H1 (cell line): ENCODE measurements around the gene DDX51. TPM values are rescaled to one million over a fixed set of nuclear protein-coding genes. Genes with fewer than 3 reads are reported as not detected.

Experiments
- CTCF ChIA-PET: fragments of 300-600 bp; sonication (Branson Sonifier 250); formaldehyde crosslinking; loops from one replicate; lab custom pipeline; 2021; ENCODE audit not compliant: partially characterized antibody; lab: Charles Lee
- POLR2A ChIA-PET: fragments of 300-600 bp; sonication (Branson Sonifier 250); formaldehyde crosslinking; loops from one replicate; lab custom pipeline; 2021; ENCODE audit warnings: inconsistent platforms; ENCODE audit not compliant: partially characterized antibody; lab: Charles Lee
- DNase-seq, 2 experiments: peaks; one replicate each; pipeline versions ENCODE4 v3.0.0 to v3.0.0-alpha.2; 2010 to 2022; ENCODE audit warnings: low spot score in 2 of 2, low read depth in 1 of 2, mixed read lengths in 1 of 2
- FAIRE-seq: peaks from 2 replicates; lab custom pipeline; 2011; peaks lifted over from hg19 to GRCh38; lab: Jason Lieb, UNC
- H2AFZ ChIP-seq: 2 replicates; pipeline ENCODE4 v1.8.1; 2012; ENCODE audit warnings: low read length, inconsistent platforms
- H2AK5ac ChIP-seq: 2 replicates; pipeline ENCODE4 v1.6.1; 2013; ENCODE audit warnings: low read depth, low read length
- H2BK120ac ChIP-seq: replicated peaks from 2 replicates; pipeline ENCODE3; 2013; ENCODE audit warnings: low read depth, low read length, inconsistent platforms
- H2BK12ac ChIP-seq: 2 replicates; pipeline ENCODE4 v1.6.1; 2013; ENCODE audit warnings: low read depth, low read length
- H2BK15ac ChIP-seq: 2 replicates; pipeline ENCODE4 v1.6.1; 2013; ENCODE audit warnings: low read length
- H2BK20ac ChIP-seq: 2 replicates; pipeline ENCODE4 v1.6.1; 2013; ENCODE audit warnings: low read length
- H2BK5ac ChIP-seq: 2 replicates; pipeline ENCODE4 v1.6.1; 2013; ENCODE audit warnings: low read depth, low read length
- H3K14ac ChIP-seq: 2 replicates; pipeline ENCODE4 v1.6.1; 2013; ENCODE audit warnings: inconsistent platforms; ENCODE audit not compliant: insufficient read length
- H3K18ac ChIP-seq: 2 replicates; pipeline ENCODE4 v1.6.1; 2013; ENCODE audit warnings: low read length; ENCODE audit errors: extremely low read depth
- H3K23ac ChIP-seq: 2 replicates; pipeline ENCODE4 v1.6.1; 2013; ENCODE audit warnings: inconsistent platforms; ENCODE audit not compliant: insufficient read length
- H3K23me2 ChIP-seq: 2 replicates; pipeline ENCODE4 v1.6.1; 2013; ENCODE audit warnings: low read depth, low read length
- H3K27ac ChIP-seq: 2 replicates; pipeline ENCODE4 v1.6.1; 2011; ENCODE audit warnings: low read depth, low read length, inconsistent platforms
- H3K27me3 ChIP-seq, 4 experiments: replicated peaks in 1 of 4; 1 replicate in 1 of 4; 2 replicates in 3 of 4; pipeline versions ENCODE4 v1.6.1 to v1.8.1; 2011 to 2013; ENCODE audit warnings: low read length in 3 of 4, mild to moderate bottlenecking in 3 of 4, inconsistent platforms in 2 of 4, mixed read lengths in 2 of 4, moderate library complexity in 1 of 4; ENCODE audit not compliant: control insufficient read depth in 3 of 4, insufficient read depth in 3 of 4; ENCODE audit errors: extremely low read depth in 1 of 4
- H3K36me3 ChIP-seq, 4 experiments: 2 replicates each; pipeline versions ENCODE4 v1.6.1 to v1.8.1; 2011 to 2013; ENCODE audit warnings: mild to moderate bottlenecking in 4 of 4, low read length in 3 of 4, moderate library complexity in 2 of 4, control low read depth in 1 of 4, inconsistent platforms in 1 of 4; ENCODE audit not compliant: insufficient read depth in 4 of 4, control insufficient read depth in 2 of 4
- H3K4ac ChIP-seq: replicated peaks from 2 replicates; pipeline ENCODE3; 2013; ENCODE audit warnings: low read length, low read depth, mixed read lengths, inconsistent platforms; ENCODE audit not compliant: insufficient read length
- H3K4me1 ChIP-seq, 4 experiments: replicated peaks in 1 of 4; 1 replicate in 1 of 4; 2 replicates in 3 of 4; pipeline versions ENCODE4 v1.6.1 to v1.8.1; 2011 to 2013; ENCODE audit warnings: low read length in 3 of 4, inconsistent platforms in 2 of 4, mixed read lengths in 1 of 4; ENCODE audit not compliant: insufficient read depth in 4 of 4, control insufficient read depth in 3 of 4
- H3K4me2 ChIP-seq, 2 experiments: 2 replicates each; pipeline versions ENCODE4 v1.6.1 to v1.8.1; 2011 to 2013; ENCODE audit warnings: low read depth in 2 of 2, low read length in 2 of 2, control low read depth in 1 of 2, inconsistent platforms in 1 of 2, mild to moderate bottlenecking in 1 of 2; ENCODE audit not compliant: insufficient read depth in 1 of 2
- H3K4me3 ChIP-seq, 4 experiments: fragments of 200-600, 300-600 bp in 1 of 4; sonication (generic), shearing (Covaris generic), sonication (Bioruptor Twin) in 1 of 4; 2 replicates each; pipeline versions ENCODE4 v1.5.1 to v1.8.1; 2011 to 2016; ENCODE audit warnings: low read length in 4 of 4, low read depth in 3 of 4, control low read depth in 2 of 4, inconsistent platforms in 2 of 4, mild to moderate bottlenecking in 2 of 4, mixed read lengths in 1 of 4, moderate library complexity in 1 of 4; ENCODE audit not compliant: insufficient read depth in 2 of 4; ENCODE audit errors: extremely low read depth in 1 of 4
- H3K56ac ChIP-seq: replicated peaks from 2 replicates; pipeline ENCODE3; 2013; ENCODE audit warnings: low read depth, mild to moderate bottlenecking, mixed read lengths, low read length, inconsistent platforms; ENCODE audit not compliant: insufficient read length
- H3K79me1 ChIP-seq: 2 replicates; pipeline ENCODE4 v1.6.1; 2013; ENCODE audit warnings: low read depth, low read length, control low read depth
- H3K79me2 ChIP-seq, 2 experiments: 2 replicates each; pipeline versions ENCODE4 v1.6.1 to v1.8.1; 2012 to 2013; ENCODE audit warnings: low read length in 2 of 2, mild to moderate bottlenecking in 2 of 2, inconsistent platforms in 1 of 2; ENCODE audit not compliant: insufficient read depth in 2 of 2, control insufficient read depth in 1 of 2
- H3K9ac ChIP-seq, 4 experiments: replicated peaks in 1 of 4; 1 replicate in 1 of 4; 2 replicates in 3 of 4; pipeline versions ENCODE4 v1.6.1 to v1.8.1; 2011 to 2013; ENCODE audit warnings: low read depth in 3 of 4, low read length in 3 of 4, control low read depth in 2 of 4, mild to moderate bottlenecking in 2 of 4, moderate library complexity in 2 of 4, inconsistent platforms in 1 of 4; ENCODE audit errors: extremely low read depth in 1 of 4
- H3K9me3 ChIP-seq, 2 experiments: 2 replicates each; pipeline versions ENCODE4 v1.6.1 to v1.8.1; 2012 to 2013; ENCODE audit warnings: mild to moderate bottlenecking in 2 of 2, moderate library complexity in 2 of 2, control low read depth in 1 of 2, inconsistent platforms in 1 of 2, low read depth in 1 of 2, low read length in 1 of 2, mixed read lengths in 1 of 2; ENCODE audit not compliant: insufficient read depth in 2 of 2
- H4K20me1 ChIP-seq, 2 experiments: replicated peaks in 1 of 2; 2 replicates each; pipeline versions ENCODE3 to v1.8.1; 2011 to 2013; ENCODE audit warnings: inconsistent platforms in 2 of 2, low read length in 2 of 2, mild to moderate bottlenecking in 1 of 2; ENCODE audit not compliant: insufficient read depth in 2 of 2, control insufficient read depth in 1 of 2
- H4K5ac ChIP-seq: 2 replicates; pipeline ENCODE4 v1.6.1; 2013; ENCODE audit warnings: low read length, low read depth, mixed read lengths, inconsistent platforms; ENCODE audit not compliant: insufficient read length
- H4K8ac ChIP-seq: 2 replicates; pipeline ENCODE4 v1.8.0; 2013; ENCODE audit warnings: mild to moderate bottlenecking, moderate library complexity, low read length, inconsistent platforms; ENCODE audit not compliant: insufficient read depth; ENCODE audit errors: extremely low read depth
- H4K91ac ChIP-seq: replicated peaks from 2 replicates; pipeline ENCODE3; 2013; ENCODE audit warnings: low read length, mixed read lengths, inconsistent platforms; ENCODE audit not compliant: insufficient read length
- GABPA ChIP-seq: IDR thresholded peaks from 2 replicates; pipeline ENCODE4 v1.6.1; 2011; ENCODE audit warnings: mild to moderate bottlenecking, low read length, moderate library complexity, borderline replicate concordance; ENCODE audit not compliant: insufficient read depth
- RNF2 ChIP-seq: fragments of 200-900, 300-1000 bp; sonication (generic); IDR thresholded peaks from 2 replicates; pipeline ENCODE4 v1.7.1; 2016; ENCODE audit warnings: borderline replicate concordance, low read depth, mild to moderate bottlenecking, antibody characterized with exemption, low read length; ENCODE audit not compliant: poor library complexity, severe bottlenecking; ENCODE audit errors: missing control alignments
- WGBS, 2 experiments: shearing (Covaris generic) in 1 of 2; methylation state at CpG; one replicate each; pipeline versions ENCODE4 v1.1.6 to v1.1.7; 2013 to 2015; ENCODE audit warnings: low lambda C conversion rate in 2 of 2, mixed read lengths in 2 of 2, inconsistent platforms in 1 of 2, low coverage in 1 of 2, missing lambda C conversion rate in 1 of 2; ENCODE audit not compliant: insufficient replicate concordance in 2 of 2, insufficient coverage in 1 of 2, insufficient read length in 1 of 2; ENCODE audit errors: extremely low coverage in 1 of 2, missing lambda C conversion rate in 1 of 2; 5-methylcytosine and 5-hydroxymethylcytosine counted together
- polyA plus RNA-seq, 7 experiments: library from polyadenylated mRNA; depleted of rRNA in 3 of 7; stranded (reverse) in 5 of 7; unstranded in 2 of 7; fragments of >200 nt in 5 of 7; fragments of 200-250 nt in 2 of 7; gene quantifications; 1 replicate in 5 of 7; 2 replicates in 1 of 7; 4 replicates in 1 of 7; pipeline versions ENCODE4 v1.2.1 to v1.2.3, GENCODE V29; 2011 to 2013; ENCODE audit warnings: missing spikeins in 2 of 7, mixed read lengths in 2 of 7
- total RNA-seq: library from RNA; stranded (reverse); fragmentation: NEBNext Ultra II Directional; extraction: Animal tissue kit (Norgen Biotek cat#: 25700); gene quantifications from 2 replicates; pipeline ENCODE4 v1.2.1, GENCODE V29; 2021
- TF ChIP-seq, protein P1 (sequence below): IDR thresholded peaks from 2 replicates; pipeline ENCODE4 v1.6.1; 2011; ENCODE audit warnings: low read depth, mild to moderate bottlenecking, low read length; ENCODE audit not compliant: insufficient read depth

DDX51 gene
- total and polyA plus RNA-seq, 2 of the 8 experiments (the other 6 are each of a cell fraction or from before 2014, with no cell fraction given) = 11.2 to 24.4 TPM

GRCh38 chr12:132175496-132176384 is 31.6 kb upstream of the DDX51 start:
- H3K27me3 ChIP-seq = peaks cover 0 to 28% (median 19%) of the 10 kb centered on the region in 4 experiments; a peak in 4 of 7 replicates
- H2BK5ac ChIP-seq = no peak overlapping the region
- no peak overlapping the region for H4K5ac ChIP-seq
- TF ChIP-seq GABPA = no peak
- TF ChIP-seq RNF2 = no peak
- TF ChIP-seq, protein P1, sequence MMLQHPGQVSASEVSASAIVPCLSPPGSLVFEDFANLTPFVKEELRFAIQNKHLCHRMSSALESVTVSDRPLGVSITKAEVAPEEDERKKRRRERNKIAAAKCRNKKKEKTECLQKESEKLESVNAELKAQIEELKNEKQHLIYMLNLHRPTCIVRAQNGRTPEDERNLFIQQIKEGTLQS = no peak
- H3K14ac ChIP-seq = no peak overlapping the region
- no peak overlapping the region for H2AFZ ChIP-seq
- H3K23me2 ChIP-seq = no peaks in the 10 kb centered on the region
- H3K18ac ChIP-seq = no peak overlapping the region
- H3K4me2 ChIP-seq = no peak overlapping the region
- POLR2A ChIA-PET = interaction anchor here (0.5 to 2.0 kb wide), 2 partner anchors 13 to 35 kb away, joined by 5 to 10 read pairs; no protein-coding TSS in a partner anchor
- WGBS, 2 experiments = 85% methylated on average over 29 of the region's 35 CpGs; no CpG with 5 or more reads in 1 of the 2 experiments
- H3K36me3 ChIP-seq = no peaks in the 10 kb centered on the region; a peak in 1 of 8 replicates
- peaks cover 0 to 6% of the 10 kb centered on the region in 2 experiments for H4K20me1 ChIP-seq
- no peak overlapping the region for H3K9ac ChIP-seq
- no peak overlapping the region for H4K91ac ChIP-seq
- peak overlapping the region; percentile 68; the same call in 1 of the 2 replicates for H4K8ac ChIP-seq
- H3K4ac ChIP-seq = no peak overlapping the region
- CTCF ChIA-PET = interaction anchor here (1.2 to 1.7 kb wide), 5 partner anchors 13 to 238 kb away, joined by 4 read pairs; no protein-coding TSS in a partner anchor
- H3K4me1 ChIP-seq = 0 out of 7 replicates have a peak, but pooled peaks cover 0 to 2% (median 0%) of the 10 kb centered on the region in 4 experiments
- H3K4me3 ChIP-seq = no peak overlapping the region
- H3K56ac ChIP-seq = no peak overlapping the region
- no peak overlapping the region for H2BK15ac ChIP-seq
- H3K79me1 ChIP-seq = no peaks in the 10 kb centered on the region
- no peaks in the 10 kb centered on the region for H3K79me2 ChIP-seq
- H2BK120ac ChIP-seq = no peak overlapping the region
- no peak overlapping the region for H2AK5ac ChIP-seq
- DNase-seq = no peak
- no peak overlapping the region for H3K23ac ChIP-seq
- H2BK20ac ChIP-seq = no peak overlapping the region
- no peaks in the 10 kb centered on the region; a peak in 1 of 4 replicates for H3K9me3 ChIP-seq
- H2BK12ac ChIP-seq = no peak overlapping the region
- no peak overlapping the region for H3K27ac ChIP-seq
- no peak for FAIRE-seq
